ENCODE results near the gene STAMBP. TPM values are rescaled to one million over a fixed set of nuclear protein-coding genes. Genes with fewer than 3 reads are reported as not detected.

The STAMBP gene
- total and polyA plus RNA-seq, 2 of the 13 experiments (the other 11 are each of a cell fraction or from before 2014, with no cell fraction given): 49.6 to 53.2 TPM

DNA sequence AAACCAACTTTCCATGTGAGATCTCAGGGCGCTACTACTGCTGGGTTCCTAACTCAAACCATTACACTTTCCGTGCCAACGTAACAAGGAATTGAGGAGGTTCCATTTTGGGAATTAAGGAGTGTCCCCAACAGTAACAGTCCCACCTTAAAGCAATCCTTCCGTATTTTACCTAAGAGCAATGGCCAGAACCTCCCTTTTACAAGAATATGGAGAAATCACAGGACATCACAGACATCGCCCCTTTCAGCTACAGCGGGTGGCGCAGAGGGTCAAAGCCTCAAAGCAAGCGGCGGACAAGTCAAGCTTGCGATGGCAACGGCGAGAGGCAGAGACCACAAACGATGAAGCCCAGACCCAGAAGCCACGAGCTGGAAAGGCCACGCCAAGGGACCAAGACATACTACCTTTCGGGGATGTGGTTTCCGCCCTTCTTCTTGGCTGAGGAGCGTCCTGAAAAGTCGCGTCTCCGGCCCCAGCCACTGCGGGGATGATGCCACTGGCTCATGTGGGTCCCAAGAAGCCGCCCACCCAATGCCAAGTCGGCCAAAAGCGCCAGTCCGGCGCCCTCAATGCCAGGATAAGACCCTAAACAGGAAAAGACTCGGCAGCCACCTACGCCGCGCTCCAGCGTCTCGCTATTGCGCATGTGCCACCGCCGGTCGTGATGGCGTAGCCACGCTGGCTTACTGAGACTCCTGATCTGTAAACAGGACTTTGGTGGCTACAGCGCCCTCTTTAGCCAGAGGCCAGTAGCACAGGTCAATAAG lies 49.1 kb upstream of the STAMBP start, which contains the start of gene DUSP11 (continued):
- TF ChIP-seq, protein P1, sequence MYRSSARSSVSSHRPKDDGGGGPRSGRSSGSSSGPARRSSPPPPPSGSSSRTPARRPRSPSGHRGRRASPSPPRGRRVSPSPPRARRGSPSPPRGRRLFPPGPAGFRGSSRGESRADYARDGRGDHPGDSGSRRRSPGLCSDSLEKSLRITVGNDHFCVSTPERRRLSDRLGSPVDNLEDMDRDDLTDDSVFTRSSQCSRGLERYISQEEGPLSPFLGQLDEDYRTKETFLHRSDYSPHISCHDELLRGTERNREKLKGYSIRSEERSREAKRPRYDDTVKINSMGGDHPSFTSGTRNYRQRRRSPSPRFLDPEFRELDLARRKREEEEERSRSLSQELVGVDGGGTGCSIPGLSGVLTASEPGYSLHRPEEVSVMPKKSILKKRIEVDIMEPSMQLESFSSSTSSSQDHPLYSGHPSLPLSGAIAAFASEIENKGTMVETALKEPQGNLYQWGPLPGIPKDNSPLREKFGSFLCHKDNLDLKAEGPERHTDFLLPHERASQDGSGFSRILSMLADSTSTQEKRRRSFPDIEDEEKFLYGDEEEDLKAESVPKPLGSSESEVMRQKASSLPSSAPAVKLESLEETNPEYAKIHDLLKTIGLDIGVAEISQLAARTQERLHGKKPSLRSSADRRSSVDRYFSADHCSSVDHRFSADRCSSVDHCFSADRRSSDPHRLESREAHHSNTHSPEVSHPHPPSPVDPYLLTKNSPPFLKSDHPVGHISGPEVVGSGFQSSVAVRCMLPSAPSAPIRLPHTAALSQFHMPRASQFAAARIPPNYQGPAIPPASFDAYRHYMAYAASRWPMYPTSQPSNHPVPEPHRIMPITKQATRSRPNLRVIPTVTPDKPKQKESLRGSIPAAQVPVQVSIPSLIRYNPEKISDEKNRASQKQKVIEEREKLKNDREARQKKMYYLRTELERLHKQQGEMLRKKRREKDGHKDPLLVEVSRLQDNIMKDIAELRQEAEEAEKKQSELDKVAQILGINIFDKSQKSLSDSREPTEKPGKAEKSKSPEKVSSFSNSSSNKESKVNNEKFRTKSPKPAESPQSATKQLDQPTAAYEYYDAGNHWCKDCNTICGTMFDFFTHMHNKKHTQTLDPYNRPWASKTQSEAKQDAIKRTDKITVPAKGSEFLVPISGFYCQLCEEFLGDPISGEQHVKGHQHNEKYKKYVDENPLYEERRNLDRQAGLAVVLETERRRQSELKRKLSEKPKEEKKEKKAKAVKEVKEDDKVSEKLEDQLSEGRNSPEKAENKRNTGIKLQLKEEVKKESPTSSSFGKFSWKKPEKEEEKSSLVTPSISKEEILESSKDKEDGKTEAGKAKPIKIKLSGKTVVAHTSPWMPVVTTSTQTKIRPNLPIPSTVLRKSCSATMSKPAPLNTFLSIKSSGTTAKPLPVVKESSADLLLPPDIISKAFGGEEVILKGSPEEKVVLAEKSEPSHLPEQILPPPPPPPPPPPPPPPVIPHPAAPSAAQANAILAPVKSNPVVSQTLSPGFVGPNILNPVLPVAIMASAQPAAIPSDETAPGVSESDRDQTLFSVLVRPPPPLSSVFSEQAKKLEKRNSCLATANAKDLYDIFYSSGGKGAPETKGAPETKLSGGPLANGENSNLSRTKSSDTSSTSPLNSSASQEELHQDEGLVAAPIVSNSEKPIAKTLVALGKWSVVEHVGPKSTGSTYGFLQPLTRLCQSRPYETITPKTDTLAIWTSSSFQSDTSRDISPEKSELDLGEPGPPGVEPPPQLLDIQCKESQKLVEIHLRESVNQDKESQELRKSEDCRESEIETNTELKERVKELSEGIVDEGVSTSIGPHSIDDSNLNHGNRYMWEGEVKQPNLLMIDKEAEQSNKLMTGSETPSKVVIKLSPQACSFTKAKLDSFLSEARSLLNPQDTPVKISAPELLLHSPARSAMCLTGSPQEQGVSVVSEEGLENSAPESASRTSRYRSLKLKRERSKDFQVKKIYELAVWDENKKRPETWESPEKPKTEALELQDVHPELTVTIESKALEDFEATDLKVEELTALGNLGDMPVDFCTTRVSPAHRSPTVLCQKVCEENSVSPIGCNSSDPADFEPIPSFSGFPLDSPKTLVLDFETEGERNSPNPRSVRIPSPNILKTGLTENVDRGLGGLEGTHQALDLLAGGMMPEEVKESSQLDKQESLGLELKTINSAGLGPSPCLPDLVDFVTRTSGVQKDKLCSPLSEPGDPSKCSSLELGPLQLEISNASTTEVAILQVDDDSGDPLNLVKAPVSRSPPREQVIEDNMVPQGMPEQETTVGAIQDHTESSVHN (CRISPR knock-in tag; IDR thresholded peaks at IDR 0.05): peak; percentile 84; the same call in 1 of the 2 replicates
- TF ChIP-seq NKX3-1 (CRISPR knock-in tag; IDR thresholded peaks at IDR 0.05) (no peak), ZC3H4 (CRISPR knock-in tag; IDR thresholded peaks at IDR 0.05; ENCODE audit: borderline replicate concordance) (no peak), HNRNPL (IDR thresholded peaks at IDR 0.05; ENCODE audit: low read depth, low read length) (0 out of 2 replicates have a peak, but pooled peaks have one; percentile 39), TOPORS (CRISPR knock-in tag; IDR thresholded peaks at IDR 0.05) (peak; percentile 83; the same call in 1 of the 2 replicates), PHF5A (CRISPR knock-in tag; IDR thresholded peaks at IDR 0.05; ENCODE audit: low read depth, unreplicated experiment) (peak; percentile 96), ELF3 (CRISPR knock-in tag; IDR thresholded peaks at IDR 0.05) (peak; percentile 82), ZNF30 (CRISPR knock-in tag; IDR thresholded peaks at IDR 0.05) (0 out of 2 replicates have a peak, but pooled peaks have one; percentile 22), ZNF446 (CRISPR knock-in tag; IDR thresholded peaks at IDR 0.05) (0 out of 2 replicates have a peak, but pooled peaks have one; percentile 17), SOX5 (CRISPR knock-in tag; IDR thresholded peaks at IDR 0.05; ENCODE audit: borderline replicate concordance) (peak; percentile 46; the same call in 1 of the 2 replicates), ZNF343 (CRISPR knock-in tag; IDR thresholded peaks at IDR 0.05) (0 out of 2 replicates have a peak, but pooled peaks have one; percentile 54), IRX3 (CRISPR knock-in tag; IDR thresholded peaks at IDR 0.05; ENCODE audit: borderline replicate concordance, low read depth) (peak; percentile 85; the same call in 1 of the 2 replicates), RAD51 (IDR thresholded peaks at IDR 0.05; ENCODE audit: borderline replicate concordance) (no peak), ZFYVE20 (CRISPR knock-in tag; IDR thresholded peaks at IDR 0.05; ENCODE audit: borderline replicate concordance, low read depth) (no peak), TBP (CRISPR knock-in tag; IDR thresholded peaks at IDR 0.05) (no peak), PRMT3 (CRISPR knock-in tag; IDR thresholded peaks at IDR 0.05; ENCODE audit: borderline replicate concordance, low read depth) (no peak)
- TF ChIP-seq, protein P2, sequence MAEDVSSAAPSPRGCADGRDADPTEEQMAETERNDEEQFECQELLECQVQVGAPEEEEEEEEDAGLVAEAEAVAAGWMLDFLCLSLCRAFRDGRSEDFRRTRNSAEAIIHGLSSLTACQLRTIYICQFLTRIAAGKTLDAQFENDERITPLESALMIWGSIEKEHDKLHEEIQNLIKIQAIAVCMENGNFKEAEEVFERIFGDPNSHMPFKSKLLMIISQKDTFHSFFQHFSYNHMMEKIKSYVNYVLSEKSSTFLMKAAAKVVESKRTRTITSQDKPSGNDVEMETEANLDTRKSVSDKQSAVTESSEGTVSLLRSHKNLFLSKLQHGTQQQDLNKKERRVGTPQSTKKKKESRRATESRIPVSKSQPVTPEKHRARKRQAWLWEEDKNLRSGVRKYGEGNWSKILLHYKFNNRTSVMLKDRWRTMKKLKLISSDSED (CRISPR knock-in tag; IDR thresholded peaks at IDR 0.05): no peak
- TF ChIP-seq, protein P3, sequence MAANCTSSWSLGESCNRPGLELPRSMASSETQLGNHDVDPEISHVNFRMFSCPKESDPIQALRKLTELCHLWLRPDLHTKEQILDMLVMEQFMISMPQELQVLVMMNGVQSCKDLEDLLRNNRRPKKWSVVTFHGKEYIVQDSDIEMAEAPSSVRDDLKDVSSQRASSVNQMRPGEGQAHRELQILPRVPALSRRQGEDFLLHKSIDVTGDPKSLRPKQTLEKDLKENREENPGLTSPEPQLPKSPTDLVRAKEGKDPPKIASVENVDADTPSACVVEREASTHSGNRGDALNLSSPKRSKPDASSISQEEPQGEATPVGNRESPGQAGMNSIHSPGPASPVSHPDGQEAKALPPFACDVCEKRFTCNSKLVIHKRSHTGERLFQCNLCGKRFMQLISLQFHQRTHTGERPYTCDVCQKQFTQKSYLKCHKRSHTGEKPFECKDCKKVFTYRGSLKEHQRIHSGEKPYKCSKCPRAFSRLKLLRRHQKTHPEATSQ (CRISPR knock-in tag; IDR thresholded peaks at IDR 0.05; ENCODE audit: borderline replicate concordance): peak; percentile 51; the same call in 1 of the 2 replicates
